ENCODE measurements around the gene ALDH3B2. TPM values are rescaled to one million over a fixed set of nuclear protein-coding genes. Genes with fewer than 3 reads are reported as not detected.
"Not testable (repeated sequence)": the region's sequence is repeated elsewhere in the genome, so short reads cannot be mapped to it uniquely, and the experiment has no call there.

Gene ALDH3B2
- total RNA-seq, 4 donors from 2014 or later = not detected

- WGBS = 92% methylated on average over 28 of the region's 28 CpGs
- Histone ChIP-seq H3K9me3 (no peaks in the 10 kb centered on the region), H3K4me3 (no peak overlapping the region), H3K4me1 (no peaks in the 10 kb centered on the region), H3K36me3 (no peaks in the 10 kb centered on the region), H3K27me3 (peaks cover 0 to 40% (median 0%) of the 10 kb centered on the region in 4 donors), H3K27ac (replicated peaks in 1 of 4) (no peak overlapping the region)
- DNase-seq (ENCODE audit: extremely low spot score) = no peak
- TF ChIP-seq CTCF (IDR thresholded peaks at IDR 0.05) (no peak), POLR2AphosphoS5 (IDR thresholded peaks at IDR 0.05) (no peak), EP300 (IDR thresholded peaks at IDR 0.05) (no peak), POLR2A (IDR thresholded peaks at IDR 0.05; ENCODE audit: low read depth) (no peak)
- intact Hi-C loops (cut with DNase I) = no loop called here
Observed at GRCh38 chr11:67694875-67695555, 20.6 kb upstream of the ALDH3B2 start.

GRCh38 chr11:67691149-67691548 lies 16.7 kb upstream of the ALDH3B2 start:
- no peaks in the 10 kb centered on the region for H3K4me1 ChIP-seq
- no peak for DNase-seq (ENCODE audit: extremely low spot score)
- no peak overlapping the region for H3K27ac ChIP-seq (replicated peaks in 1 of 4)
- H3K4me3 ChIP-seq = no peak overlapping the region
- H3K36me3 ChIP-seq = no peaks in the 10 kb centered on the region
- WGBS = 56% methylated on average over 2 of the region's 2 CpGs
- no peaks in the 10 kb centered on the region for H3K9me3 ChIP-seq
- intact Hi-C loops (cut with DNase I) = no loop called here
- H3K27me3 ChIP-seq = peaks cover 0 to 32% (median 0%) of the 10 kb centered on the region in 4 donors
- TF ChIP-seq POLR2AphosphoS5 (IDR thresholded peaks at IDR 0.05) = no peak
- no peak for TF ChIP-seq POLR2A (IDR thresholded peaks at IDR 0.05; ENCODE audit: low read depth)
- no peak for TF ChIP-seq CTCF (IDR thresholded peaks at IDR 0.05)
- TF ChIP-seq EP300 (IDR thresholded peaks at IDR 0.05) = no peak

GRCh38 chr11:67689178-67689577 lies 14.8 kb upstream of the ALDH3B2 start:
- Histone ChIP-seq H3K4me1 (no peaks in the 10 kb centered on the region), H3K9me3 (no peaks in the 10 kb centered on the region), H3K27ac (replicated peaks in 1 of 4) (no peak overlapping the region), H3K4me3 (no peak overlapping the region), H3K36me3 (no peaks in the 10 kb centered on the region), H3K27me3 (peaks cover 0 to 28% (median 0%) of the 10 kb centered on the region in 4 donors)
- no peak for DNase-seq (ENCODE audit: extremely low spot score)
- intact Hi-C loops (cut with DNase I) = no loop called here
- TF ChIP-seq CTCF (IDR thresholded peaks at IDR 0.05) (no peak), POLR2AphosphoS5 (IDR thresholded peaks at IDR 0.05) (no peak), POLR2A (IDR thresholded peaks at IDR 0.05; ENCODE audit: low read depth) (no peak), EP300 (IDR thresholded peaks at IDR 0.05) (no peak)
- 89% methylated on average over 4 of the region's 4 CpGs for WGBS

- no peak for DNase-seq (ENCODE audit: extremely low spot score)
- intact Hi-C loops (cut with DNase I) = no loop called here
- H3K36me3 ChIP-seq = no peaks in the 10 kb centered on the region
- TF ChIP-seq POLR2A (IDR thresholded peaks at IDR 0.05; ENCODE audit: low read depth) = no peak
- TF ChIP-seq CTCF (IDR thresholded peaks at IDR 0.05) = no peak
- TF ChIP-seq POLR2AphosphoS5 (IDR thresholded peaks at IDR 0.05) = no peak
- TF ChIP-seq EP300 (IDR thresholded peaks at IDR 0.05) = no peak
- no peaks in the 10 kb centered on the region for H3K4me1 ChIP-seq
- no peak overlapping the region for H3K27ac ChIP-seq (replicated peaks in 1 of 4)
- H3K4me3 ChIP-seq = no peak overlapping the region
- 82% methylated on average over 2 of the region's 2 CpGs for WGBS
- H3K27me3 ChIP-seq = peaks cover 0 to 28% (median 0%) of the 10 kb centered on the region in 4 donors
- no peaks in the 10 kb centered on the region for H3K9me3 ChIP-seq
Observed at GRCh38 chr11:67687986-67688385, 13.6 kb upstream of the ALDH3B2 start.

GRCh38 chr11:67685641-67686332 lies 11.4 kb upstream of the ALDH3B2 start:
- H3K4me1 ChIP-seq; H3K27ac ChIP-seq (replicated peaks in 1 of 4); DNase-seq (ENCODE audit: extremely low spot score); H3K4me3 ChIP-seq; H3K9me3 ChIP-seq; H3K36me3 ChIP-seq; intact Hi-C loops (cut with DNase I): not testable (repeated sequence)
- H3K27me3 ChIP-seq = peaks cover 0 to 28% (median 0%) of the 10 kb centered on the region in 4 donors
- WGBS = 61% methylated on average over 8 of the region's 8 CpGs

- H3K9me3 ChIP-seq; H3K4me1 ChIP-seq; H3K27ac ChIP-seq (replicated peaks in 1 of 4); DNase-seq (ENCODE audit: extremely low spot score); intact Hi-C loops (cut with DNase I); H3K4me3 ChIP-seq; H3K36me3 ChIP-seq: not testable (repeated sequence)
- peaks cover 0 to 17% (median 0%) of the 10 kb centered on the region in 4 donors for H3K27me3 ChIP-seq
- 80% methylated on average over 14 of the region's 14 CpGs for WGBS
Observed at GRCh38 chr11:67682126-67683034, 8.0 kb upstream of the ALDH3B2 start.

Data from esophagus muscularis mucosa (tissue), 4 donors.